Heart right ventricle (tissue), 16 donors: ENCODE results near the gene CLCN2. TPM values are rescaled to one million over a fixed set of nuclear protein-coding genes. Genes with fewer than 3 reads are reported as not detected.

Experiments used
- ATAC-seq, 8 donors: fragments of 200-7000 bp; cut with Tn5 transposase; one replicate each; pipeline ENCODE4 v1.9.1; 2020; ENCODE audit warnings: mild to moderate bottlenecking in 8 of 8, moderate library complexity in 8 of 8, moderate number of reproducible peaks in 1 of 8
- DNase-seq, 2 donors: peaks; one replicate each; pipeline ENCODE4 v3.0.0-alpha.2; 2020
- H3K27ac ChIP-seq, 10 donors: fragments of 200-600 bp; sonication (generic) in 2 of 10; one replicate each; pipeline versions ENCODE4 v1.5.0 to v1.8.0; 2020 to 2022; ENCODE audit warnings: mild to moderate bottlenecking in 3 of 10
- H3K27me3 ChIP-seq, 7 donors: fragments of 200-600 bp; one replicate each; pipeline ENCODE4 v1.8.0; 2021 to 2022; ENCODE audit warnings: mild to moderate bottlenecking in 2 of 7
- H3K36me3 ChIP-seq, 9 donors: fragments of 200-600 bp; sonication (generic) in 1 of 9; one replicate each; pipeline versions ENCODE4 v1.5.0 to v1.8.0; 2020 to 2022; ENCODE audit warnings: mild to moderate bottlenecking in 2 of 9
- H3K4me1 ChIP-seq, 9 donors: fragments of 200-600 bp; sonication (generic) in 1 of 9; one replicate each; pipeline versions ENCODE4 v1.5.0 to v1.8.0; 2020 to 2022; ENCODE audit warnings: mild to moderate bottlenecking in 4 of 9
- H3K4me3 ChIP-seq, 10 donors: fragments of 200-600 bp; sonication (generic) in 2 of 10; one replicate each; pipeline versions ENCODE4 v1.5.0 to v1.8.0; 2020 to 2022; ENCODE audit warnings: mild to moderate bottlenecking in 7 of 10, moderate library complexity in 2 of 10
- H3K9me3 ChIP-seq, 11 donors: fragments of 200-600 bp in 10 of 11; sonication (generic) in 2 of 11; one replicate each; pipeline versions ENCODE4 v1.5.0 to v1.8.0; 2013 to 2022; ENCODE audit warnings: mild to moderate bottlenecking in 2 of 11, control low read depth in 1 of 11, moderate library complexity in 1 of 11
- CTCF ChIP-seq, 9 donors: fragments of 200-600 bp; sonication (generic) in 2 of 9; IDR thresholded peaks; one replicate each; pipeline versions ENCODE4 v1.5.0 to v1.8.0; 2021 to 2022; ENCODE audit warnings: antibody characterized with exemption in 9 of 9, mild to moderate bottlenecking in 5 of 9, moderate library complexity in 1 of 9
- WGBS, 2 donors: extraction: QIAGEN DNeasy Blood & Tissue Kit; methylation state at CpG; one replicate each; pipeline ENCODE4 v1.1.7; 2013; ENCODE audit warnings: inconsistent platforms in 1 of 2; 5-methylcytosine and 5-hydroxymethylcytosine counted together
- intact Hi-C, 10 donors: fragments of 100-400 bp; cut with DNase I; formaldehyde crosslinking; loops; one replicate each; pipeline versions ENCODE4 v1.11.1 to v1.14.2; 2022
- polyA plus RNA-seq, 2 donors: library from polyadenylated mRNA; stranded (reverse); fragments of 200-250 nt; gene quantifications; one replicate each; pipeline ENCODE4 v1.2.3, GENCODE V29; 2013
- total RNA-seq, 10 donors: library from RNA; stranded (reverse); fragmentation: NEBNext Ultra II Directional in 3 of 10; extraction: Animal tissue kit (Norgen Biotek cat#: 25700) in 3 of 10; gene quantifications; one replicate each; pipeline versions ENCODE4 v1.2.1 to v1.2.4, GENCODE V29; 2021 to 2023
- donor health status: Arrhythmogenic right ventricular cardiomyopathy.
- donor health status: ischemic (EF 13 %, LVEDD 7.1; RV severe dilation, severe dysfunction).
- donor health status: healthy with polysubstance abuse.
- donor health status: DM: no; HTN: yes; CAD: no.
- donor health status: DM: no; HTN: no; CAD: no.
- donor health status: ischemic (EF 25% LVEDD 6.9; RV normal size, moderate dysfunction).
- donor health status: ischemic (EF 25% LVEDD 5.7; RV mildly dilated, moderate dysfunction).
- donor health status: healthy.
- donor health status: DM: yes; HTN: yes; CAD: no.
- donor health status: Ischemic cardiomyopathy.
- donor health status: ischemic (EF 35%, LVEDD 5.7; RV mildly dilated, moderate dysfunction).
- donor health status: nonischemic (EF 11% LVEDD 7.7; RV severe dilation, severe dysfunction).
- donor health status: DM: yes; HTN: yes; CAD: no.
- donor health status: PGD.
- donor health status: ischemic (EF 29% LVEDD 5.4; RV normal size, mild dysfunction).
- donor health status: nonischemic (EF 23%, LVEDD 6.1; RV moderate dilation, normal function).

CLCN2 gene
- total and polyA plus RNA-seq, 12 donors = 1.3 to 8.4 (median 2.4) TPM

- peak overlapping the region; percentile 94 to 100 (median 99) for H3K27ac ChIP-seq
- peaks cover 0 to 41% (median 11%) of the 10 kb centered on the region in 9 donors for H3K36me3 ChIP-seq
- WGBS, 2 donors = 0% methylated on average over 66 to 68 of the region's 68 CpGs
- TF ChIP-seq CTCF (IDR thresholded peaks at IDR 0.05) = peak in 8 of 9 donors; percentile 38 to 82 (median 59)
- no peaks in the 10 kb centered on the region for H3K27me3 ChIP-seq
- H3K4me1 ChIP-seq = peaks cover 4 to 31% (median 22%) of the 10 kb centered on the region in 9 donors
- DNase-seq (peak; percentile 95 to 96), ATAC-seq (peak; percentile 79 to 87 (median 82))
- intact Hi-C loops = loop anchor here in 3 of 10 donors (2.0 to 10.0 kb wide), 5 partner anchors 26 to 1572 kb away; partner anchors contain the start of genes FAM131A (in 1 of the 3), MAGEF1 (in 1 of the 3) and TRA2B (in 1 of the 3)
- H3K4me3 ChIP-seq = peak overlapping the region; percentile 79 to 97 (median 92)
- no peaks in the 10 kb centered on the region for H3K9me3 ChIP-seq
Observed at GRCh38 chr3:184362668-184363546, 1.5 kb upstream of the CLCN2 start.

GRCh38 chr3:184361932-184362667 is 695 bp upstream of the CLCN2 start:
- 0% methylated on average over 38 of the region's 38 CpGs for WGBS, 2 donors
- Histone ChIP-seq H3K27ac (peak overlapping the region; percentile 94 to 100 (median 99)), H3K36me3 (peaks cover 0 to 40% (median 5%) of the 10 kb centered on the region in 9 donors), H3K27me3 (no peaks in the 10 kb centered on the region), H3K9me3 (no peaks in the 10 kb centered on the region), H3K4me1 (peaks cover 4 to 31% (median 22%) of the 10 kb centered on the region in 9 donors), H3K4me3 (peak overlapping the region; percentile 79 to 97 (median 92))
- ATAC-seq = peak; percentile 26 to 70 (median 46)
- DNase-seq = peak; percentile 59 to 68
- intact Hi-C loops = loop anchor here in 3 of 10 donors (2.0 to 10.0 kb wide), 5 partner anchors 25 to 1573 kb away; partner anchors contain the start of genes FAM131A (in 1 of the 3), MAGEF1 (in 1 of the 3) and TRA2B (in 1 of the 3)
- no peak for TF ChIP-seq CTCF (IDR thresholded peaks at IDR 0.05)

- DNase-seq (no peak), ATAC-seq (no peak)
- Histone ChIP-seq H3K4me3 (peak overlapping the region; percentile 79 to 97 (median 92)), H3K27ac (peak overlapping the region; percentile 94 to 100 (median 99)), H3K27me3 (no peaks in the 10 kb centered on the region), H3K36me3 (peaks cover 0 to 36% (median 0%) of the 10 kb centered on the region in 9 donors), H3K4me1 (peaks cover 4 to 31% (median 22%) of the 10 kb centered on the region in 9 donors), H3K9me3 (no peaks in the 10 kb centered on the region)
- TF ChIP-seq CTCF (IDR thresholded peaks at IDR 0.05) = no peak
- 8 to 13% methylated on average over 16 to 24 of the region's 24 CpGs for WGBS, 2 donors
- intact Hi-C loops = loop anchor here in 3 of 10 donors (10.0 kb wide), 4 partner anchors 154 to 1574 kb away; partner anchors contain the start of genes MAGEF1 (in 1 of the 3) and TRA2B (in 1 of the 3)
Observed at GRCh38 chr3:184360929-184361531, 375 bp downstream of the CLCN2 start.
